Epithelial cell of proximal tubule (primary cell): ENCODE results near the gene MREG. TPM values are rescaled to one million over a fixed set of nuclear protein-coding genes. Genes with fewer than 3 reads are reported as not detected.

Experiments
- DNase-seq: peaks from one replicate; pipeline ENCODE4 v3.0.0-alpha.2; 2011; ENCODE audit warnings: low read depth
- H3K4me3 ChIP-seq: 2 replicates; pipeline ENCODE4 v1.5.1; 2011; ENCODE audit warnings: low read depth, mild to moderate bottlenecking, low read length
- total RNA-seq: library from RNA; depleted of rRNA; stranded (reverse); fragments of >200 nt; gene quantifications from 2 replicates; pipeline ENCODE4 v1.2.3, GENCODE V29; 2015
- TF ChIP-seq, protein P1 (sequence below): conservative IDR thresholded peaks from 2 replicates; pipeline ENCODE4 v1.5.1; 2012; ENCODE audit warnings: low read depth, mild to moderate bottlenecking, low read length

The MREG gene
- total RNA-seq, 1 donor from 2014 or later, result 12.7 TPM

GRCh38 chr2:215903203-215903602, 110.1 kb downstream of the MREG start:
- TF ChIP-seq, protein P1, sequence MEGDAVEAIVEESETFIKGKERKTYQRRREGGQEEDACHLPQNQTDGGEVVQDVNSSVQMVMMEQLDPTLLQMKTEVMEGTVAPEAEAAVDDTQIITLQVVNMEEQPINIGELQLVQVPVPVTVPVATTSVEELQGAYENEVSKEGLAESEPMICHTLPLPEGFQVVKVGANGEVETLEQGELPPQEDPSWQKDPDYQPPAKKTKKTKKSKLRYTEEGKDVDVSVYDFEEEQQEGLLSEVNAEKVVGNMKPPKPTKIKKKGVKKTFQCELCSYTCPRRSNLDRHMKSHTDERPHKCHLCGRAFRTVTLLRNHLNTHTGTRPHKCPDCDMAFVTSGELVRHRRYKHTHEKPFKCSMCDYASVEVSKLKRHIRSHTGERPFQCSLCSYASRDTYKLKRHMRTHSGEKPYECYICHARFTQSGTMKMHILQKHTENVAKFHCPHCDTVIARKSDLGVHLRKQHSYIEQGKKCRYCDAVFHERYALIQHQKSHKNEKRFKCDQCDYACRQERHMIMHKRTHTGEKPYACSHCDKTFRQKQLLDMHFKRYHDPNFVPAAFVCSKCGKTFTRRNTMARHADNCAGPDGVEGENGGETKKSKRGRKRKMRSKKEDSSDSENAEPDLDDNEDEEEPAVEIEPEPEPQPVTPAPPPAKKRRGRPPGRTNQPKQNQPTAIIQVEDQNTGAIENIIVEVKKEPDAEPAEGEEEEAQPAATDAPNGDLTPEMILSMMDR, result no peak
- no peak overlapping the region for H3K4me3 ChIP-seq
- no peak for DNase-seq

DNA sequence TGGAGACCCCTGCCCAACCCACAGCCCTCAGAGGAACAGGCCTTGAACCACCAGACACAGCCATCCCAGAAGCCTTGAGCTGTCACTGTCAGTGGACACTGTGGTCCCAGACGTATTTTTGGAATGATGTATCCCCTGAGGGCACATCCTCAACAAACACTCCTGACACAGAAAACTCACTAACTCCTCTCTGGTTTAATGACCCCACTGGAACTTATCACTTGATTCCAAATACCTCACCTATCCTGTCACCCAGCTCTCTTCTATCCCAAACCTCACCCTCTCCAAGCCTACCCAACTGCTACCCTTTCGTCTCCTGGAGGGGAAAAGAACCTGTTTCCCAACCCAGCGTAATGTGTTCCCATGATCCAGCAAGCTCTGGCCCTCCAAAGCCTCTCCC, 111.6 kb downstream of the MREG start:
- DNase-seq, result no peak
- H3K4me3 ChIP-seq, result no peak overlapping the region
- TF ChIP-seq, protein P1, result no peak

DNA sequence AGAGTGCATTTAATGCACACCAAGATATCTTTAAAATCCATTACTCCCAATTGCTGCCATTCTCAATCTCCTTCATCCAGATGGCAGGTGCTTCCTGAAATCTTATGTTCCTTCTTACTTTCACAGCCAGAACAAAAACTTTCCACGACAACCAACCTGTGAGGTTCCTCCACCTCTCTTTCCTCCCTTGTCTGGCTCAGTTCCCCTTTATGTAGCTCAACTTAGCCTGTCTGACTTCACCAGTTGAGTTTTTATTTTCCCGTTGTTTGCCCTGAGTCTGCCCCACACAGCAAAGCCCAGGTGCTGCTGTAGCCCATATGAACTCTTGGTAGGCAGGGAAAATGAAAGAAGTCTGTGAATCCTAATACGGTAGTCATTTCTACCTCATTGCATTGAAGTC, 112.5 kb downstream of the MREG start:
- TF ChIP-seq, protein P1, result no peak
- DNase-seq, result no peak
- no peak overlapping the region for H3K4me3 ChIP-seq

DNA sequence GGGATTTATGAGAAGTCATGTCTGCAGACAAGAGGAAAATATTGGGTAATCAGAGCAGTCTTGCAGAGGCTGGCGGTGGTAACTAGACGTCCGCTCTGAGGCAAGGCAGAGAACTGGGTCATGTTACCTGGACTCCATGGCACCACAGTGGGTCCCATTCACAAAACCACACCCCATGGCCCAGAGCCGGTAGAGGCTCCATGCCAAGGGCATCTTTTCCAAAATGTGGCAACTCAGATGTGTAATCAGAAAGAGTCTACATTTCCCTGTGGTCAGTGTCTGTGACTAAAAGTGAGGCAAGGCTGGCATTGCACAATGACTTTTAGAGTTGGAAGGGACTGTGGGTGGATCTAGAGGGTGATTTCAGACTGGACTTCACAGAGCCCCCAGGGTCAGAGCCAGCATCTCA, 113.1 kb downstream of the MREG start:
- DNase-seq, result peak; percentile 59
- TF ChIP-seq, protein P1, result no peak
- no peak overlapping the region for H3K4me3 ChIP-seq

DNA sequence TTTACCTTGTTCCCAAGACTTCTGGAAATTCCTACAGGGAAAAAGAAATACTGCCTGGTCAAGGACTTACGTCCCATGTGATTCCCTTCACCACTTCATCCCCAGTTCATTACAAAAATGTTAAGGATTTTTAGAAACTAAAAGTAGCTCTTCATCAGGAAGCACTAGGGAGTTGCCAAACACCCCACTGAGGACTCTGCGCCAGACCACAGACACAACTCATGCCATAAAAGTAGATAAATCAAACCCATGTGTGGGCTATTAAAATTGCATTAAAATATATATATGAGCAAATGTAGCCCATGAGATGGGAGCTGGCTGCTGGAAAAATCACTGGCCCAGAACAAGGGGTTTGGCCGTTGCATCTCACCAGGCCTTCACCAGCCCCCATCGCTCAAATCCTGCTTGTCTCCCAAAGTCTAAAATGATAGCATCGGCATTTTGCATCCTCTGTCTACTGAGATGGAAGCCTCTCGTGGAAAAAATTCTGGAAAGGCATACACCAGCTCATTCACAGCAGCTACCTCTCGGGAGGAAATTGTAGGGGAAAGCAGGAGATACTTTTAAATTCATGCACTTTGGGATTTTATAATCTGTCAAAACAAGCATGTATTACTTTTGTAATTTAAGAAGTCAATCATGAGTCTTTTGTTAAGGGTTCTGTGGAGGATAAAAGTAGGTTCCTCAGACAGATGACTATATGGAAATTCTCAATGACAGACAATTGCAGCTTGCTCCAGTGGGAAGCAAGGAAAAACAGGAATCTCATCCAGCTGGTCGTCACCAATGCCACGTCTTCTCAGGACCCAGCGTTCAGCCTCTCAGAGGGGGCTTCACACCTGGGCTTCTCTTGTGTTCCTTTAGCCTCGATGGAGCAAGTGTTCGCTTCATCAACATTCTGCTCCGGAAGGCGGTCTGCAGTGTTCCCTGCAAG, 113.9 kb downstream of the MREG start:
- no peak overlapping the region for H3K4me3 ChIP-seq
- DNase-seq, result no peak
- TF ChIP-seq, protein P1, result no peak

DNA sequence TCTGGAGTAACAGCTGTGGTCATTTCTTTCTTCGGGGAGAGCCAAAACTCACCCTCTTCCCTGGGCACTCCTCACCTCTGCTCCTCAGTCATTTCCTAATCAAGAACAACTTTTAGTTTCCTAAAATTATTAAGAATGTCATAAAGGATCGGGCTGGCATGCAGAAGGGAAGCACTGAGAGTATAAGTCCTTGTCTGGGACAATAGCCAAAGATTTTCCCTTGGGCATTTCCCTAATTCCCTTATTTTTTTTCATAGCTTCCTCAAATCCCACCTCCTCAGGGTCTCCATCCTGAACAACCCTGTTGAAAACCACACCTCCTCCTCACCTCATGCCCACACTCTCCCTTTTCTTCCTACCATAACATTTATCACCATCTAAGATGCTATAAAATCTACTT, 115.0 kb downstream of the MREG start:
- TF ChIP-seq, protein P1, result no peak
- H3K4me3 ChIP-seq, result no peak overlapping the region
- DNase-seq, result no peak

- TF ChIP-seq, protein P1, result no peak
- no peak overlapping the region for H3K4me3 ChIP-seq
- no peak for DNase-seq
Observed at GRCh38 chr2:215896921-215897320, 116.4 kb downstream of the MREG start.
